Measurements from ENCODE around the gene CDV3. TPM values are rescaled to one million over a fixed set of nuclear protein-coding genes. Genes with fewer than 3 reads are reported as not detected.

Gene CDV3
- total and polyA plus RNA-seq, 10 of the 15 experiments (the other 5 are each of a cell fraction or from before 2014, with no cell fraction given): 42.3 to 466 (median 136) TPM

- TF ChIP-seq IRF5 (IDR thresholded peaks at IDR 0.05; ENCODE audit: borderline replicate concordance) (no peak), MYC (IDR thresholded peaks at IDR 0.05; ENCODE audit: insufficient read depth, insufficient read length, insufficient replicate concordance, low read length, severe bottlenecking) (no peak), MAX (IDR thresholded peaks at IDR 0.05; ENCODE audit: low read depth, low read length) (no peak), PBX3 (IDR thresholded peaks at IDR 0.05; ENCODE audit: insufficient replicate concordance, low read depth, low read length) (no peak), SREBF2 (IDR thresholded peaks at IDR 0.05; ENCODE audit: low read length) (no peak), ZBTB40 (IDR thresholded peaks at IDR 0.05; ENCODE audit: borderline replicate concordance) (peak; percentile 39; the same call in 1 of the 2 replicates), IRF4 (IDR thresholded peaks at IDR 0.05; ENCODE audit: low read depth, low read length) (no peak), PKNOX1 (IDR thresholded peaks at IDR 0.05) (no peak), JUNB (IDR thresholded peaks at IDR 0.05) (peak; percentile 73), EGR1 (IDR thresholded peaks at IDR 0.05; ENCODE audit: borderline replicate concordance in 1 of 2, low read depth in 2 of 2, low read length in 2 of 2) (peak in 1 of 2 experiments; percentile 94; a peak in 2 of 3 replicates), SMARCA5 (IDR thresholded peaks at IDR 0.05) (peak; percentile 44; the same call in 1 of the 2 replicates), MTA2 (IDR thresholded peaks at IDR 0.05; ENCODE audit: low read depth) (no peak), ESRRA (IDR thresholded peaks at IDR 0.05; ENCODE audit: low read length) (no peak), NFYA (IDR thresholded peaks at IDR 0.05; ENCODE audit: borderline replicate concordance, low read depth, low read length) (no peak), RFX5 (IDR thresholded peaks at IDR 0.05; ENCODE audit: low read depth, low read length) (no peak), ELK1 (IDR thresholded peaks at IDR 0.05; ENCODE audit: low read depth, low read length) (0 out of 2 replicates have a peak, but pooled peaks have one; percentile 29)
These were observed 885 bp downstream of the CDV3 start (continued) for GRCh38 chr3:133574260-133574881.

Data from GM12878 (cell line).